HG03066 (cell line): Measurements from ENCODE around the gene DCDC2.
"Not testable (repeated sequence)": the region's sequence is repeated elsewhere in the genome, so short reads cannot be mapped to it uniquely, and the experiment has no call there.

Experiments used
- ATAC-seq: cut with Tn5 transposase; IDR thresholded peaks from one replicate; pipeline ENCODE4 v1.9.1; 2021; ENCODE audit warnings: low read depth; ENCODE audit not compliant: unreplicated experiment

DCDC2 gene

DNA sequence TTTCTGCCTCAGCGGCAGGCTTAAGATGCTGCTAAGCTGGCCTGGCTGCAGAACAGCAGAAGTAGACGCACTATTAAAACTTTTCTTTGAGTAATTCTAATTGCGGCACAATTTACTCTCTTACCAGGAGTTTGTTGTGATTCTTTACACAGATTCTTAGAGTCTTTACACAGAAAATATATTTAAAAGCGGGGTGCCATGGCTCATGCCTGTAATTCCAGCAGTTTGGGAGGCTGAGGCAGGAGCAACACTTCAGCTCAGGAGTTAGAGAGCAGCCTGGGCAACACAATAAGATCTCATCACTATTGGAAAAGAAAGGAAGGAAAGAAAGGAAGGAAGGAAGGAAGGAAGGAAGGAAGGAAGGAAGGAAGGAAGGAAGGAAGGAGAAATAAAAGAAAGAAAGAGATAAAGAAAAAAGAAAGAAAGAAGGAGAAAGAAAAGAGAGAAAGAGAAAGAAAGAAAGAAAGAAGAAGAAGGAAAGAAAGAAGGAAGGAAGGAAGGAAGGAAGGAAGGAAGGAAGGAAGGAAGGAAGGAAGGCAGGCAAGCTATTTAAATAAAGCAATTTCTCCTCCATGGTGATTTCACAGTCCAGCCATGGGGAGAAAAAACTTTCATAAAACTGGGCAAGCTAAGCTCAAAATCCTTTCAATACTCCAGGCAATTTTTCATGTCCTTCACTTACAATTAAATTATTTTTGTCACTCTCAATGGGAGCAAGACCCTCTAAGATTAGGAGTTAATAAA, 23.8 kb upstream of the DCDC2 start:
- ATAC-seq, result no peak

DNA sequence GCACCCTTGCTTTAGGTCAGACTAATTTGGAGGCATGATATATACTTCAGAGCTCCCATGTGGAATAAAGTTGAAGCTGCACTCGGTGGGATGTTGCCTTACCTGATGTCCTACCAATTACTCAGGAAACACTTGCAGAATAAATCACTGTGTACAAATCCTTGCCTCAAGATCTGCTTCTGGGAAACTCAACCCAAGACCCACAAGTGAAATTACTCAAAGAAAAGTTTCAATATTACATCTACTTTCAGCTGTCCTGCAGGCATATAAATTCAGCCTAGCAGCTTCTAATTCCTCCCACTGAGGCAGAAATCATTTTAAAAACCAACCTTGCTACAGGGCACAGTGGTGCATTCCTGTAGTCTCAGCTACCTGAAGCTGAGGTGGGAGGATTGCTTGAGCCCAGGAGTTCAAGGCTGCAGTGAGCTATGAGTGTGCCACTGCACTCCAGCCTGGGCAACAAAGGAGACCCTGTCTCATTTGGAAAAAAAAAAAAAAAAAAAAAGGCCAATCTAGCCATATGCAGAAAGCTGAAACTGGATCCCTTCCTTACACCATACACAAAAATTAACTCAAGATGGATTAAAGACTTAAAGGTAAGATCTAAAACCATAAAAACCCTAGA, 20.7 kb upstream of the DCDC2 start:
- no peak for ATAC-seq

DNA sequence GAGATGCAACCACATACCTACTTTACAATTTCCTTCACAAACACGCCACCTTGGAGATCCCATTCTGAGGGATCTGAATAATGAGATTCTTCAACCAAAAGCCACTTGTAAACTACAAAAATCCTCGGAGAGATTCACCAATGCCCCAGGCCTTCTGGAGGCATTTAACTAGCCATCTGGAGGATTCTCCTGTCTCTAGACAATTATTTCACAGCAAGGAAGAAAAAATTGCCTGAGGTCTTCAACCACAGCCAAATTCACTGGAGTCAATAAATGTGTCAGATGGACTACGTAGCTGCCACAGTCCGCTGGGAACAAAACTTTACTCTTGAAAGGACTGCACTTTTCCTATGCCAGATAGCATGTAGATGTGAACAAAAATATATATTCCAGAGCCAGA, 19.0 kb upstream of the DCDC2 start:
- no peak for ATAC-seq

DNA sequence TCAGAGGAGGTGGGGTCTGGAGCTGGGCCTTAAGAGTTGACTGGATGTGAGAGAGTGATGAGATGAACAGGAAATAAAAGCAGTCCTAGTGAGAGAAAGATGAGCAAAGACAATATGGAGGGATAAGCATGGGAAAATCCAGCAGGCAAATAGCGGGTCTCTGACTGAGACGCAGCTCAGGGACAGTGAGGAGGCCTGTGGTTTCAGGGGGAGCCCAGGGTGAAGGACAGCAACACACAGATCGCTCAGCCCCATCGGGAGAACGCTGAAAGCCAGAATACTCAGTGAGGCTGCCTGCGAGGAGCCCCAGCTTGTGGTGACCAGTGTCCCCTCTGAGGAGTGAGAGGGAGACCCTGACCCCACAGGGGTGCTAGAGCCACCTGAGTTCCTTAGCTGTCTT, 16.8 kb upstream of the DCDC2 start:
- ATAC-seq, result no peak

DNA sequence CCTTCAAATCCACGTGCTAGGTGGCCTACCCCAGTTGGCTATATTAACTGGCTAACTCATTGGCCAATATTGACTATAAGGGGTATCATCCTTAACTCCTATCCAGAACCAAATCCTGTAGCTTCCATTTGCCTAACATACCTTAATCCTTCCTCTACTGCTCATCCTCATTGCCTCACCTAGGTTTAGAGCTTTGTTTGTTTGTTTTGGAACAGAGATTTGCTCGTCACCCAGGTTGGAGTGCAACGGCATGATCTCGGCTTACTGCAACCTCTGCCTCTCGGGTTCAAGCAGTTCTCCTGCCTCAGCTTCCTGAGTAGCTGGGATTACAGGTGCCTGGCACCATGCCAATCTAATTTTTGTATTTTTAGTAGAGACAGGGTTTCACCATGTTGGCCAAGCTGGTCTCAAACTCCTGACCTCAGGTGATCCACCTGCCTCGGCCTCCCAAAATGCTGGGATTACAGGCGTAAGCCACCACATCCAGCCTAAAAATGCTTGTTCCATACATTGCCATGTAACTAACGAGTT, 7.3 kb upstream of the DCDC2 start:
- ATAC-seq, result not testable (repeated sequence)

DNA sequence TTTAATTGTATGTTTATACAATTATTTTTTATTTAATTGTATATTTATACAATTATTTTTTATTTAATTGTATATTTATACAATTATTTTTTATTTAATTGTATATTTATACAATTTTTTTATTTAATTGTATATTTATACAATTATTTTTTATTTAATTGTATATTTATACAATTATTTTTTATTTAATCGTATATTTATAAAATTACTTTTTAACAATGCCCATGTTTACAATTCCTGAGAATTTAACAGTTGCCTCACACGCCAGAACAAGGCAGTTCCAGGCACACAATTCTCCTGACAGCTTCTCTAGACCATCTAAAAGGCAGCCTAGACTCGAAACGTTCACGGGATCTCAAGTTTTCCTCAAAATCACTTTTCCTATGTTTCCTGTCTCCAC, 4.5 kb upstream of the DCDC2 start:
- not testable (repeated sequence) for ATAC-seq

DNA sequence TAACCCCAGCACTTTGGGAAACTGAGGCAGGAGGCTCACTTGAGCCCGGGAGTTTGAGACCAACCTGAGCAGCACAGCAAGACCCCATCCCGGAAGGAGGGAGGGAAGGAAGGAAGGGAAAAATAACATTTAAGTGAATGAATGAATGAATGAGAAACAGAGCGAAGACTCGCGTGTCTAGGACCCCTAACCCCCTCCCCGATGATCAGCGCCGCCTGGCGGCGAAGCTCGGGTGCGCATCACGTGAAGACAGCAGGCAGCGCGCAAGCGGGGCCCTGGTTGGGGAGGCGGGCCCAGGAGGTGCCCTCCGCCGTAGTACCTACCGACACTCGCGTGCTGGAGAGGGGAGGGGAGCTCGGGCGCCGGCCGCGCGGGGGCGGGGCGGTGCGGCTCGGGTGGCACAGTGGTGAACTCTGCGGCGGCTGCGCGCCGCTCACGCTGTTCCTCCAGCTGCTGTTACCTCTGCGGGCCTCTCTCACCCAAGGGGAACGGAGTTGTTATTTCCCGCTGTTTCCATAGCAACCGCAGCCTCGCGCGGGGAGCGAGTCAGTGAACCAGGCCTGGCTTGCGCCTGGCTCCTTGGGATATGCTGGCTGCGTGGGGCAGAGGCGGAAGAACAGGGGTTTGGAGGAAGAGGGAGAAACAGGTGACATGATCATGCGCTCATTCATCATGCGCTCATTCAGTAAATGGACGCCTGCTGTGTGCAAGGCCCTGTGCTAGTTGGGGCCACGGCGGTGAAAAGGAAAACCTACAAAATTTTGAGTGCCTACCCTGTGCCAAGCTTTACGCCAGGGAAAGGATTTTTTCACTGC, 2.0 kb upstream of the DCDC2 start:
- ATAC-seq, result peak; percentile 67

DNA sequence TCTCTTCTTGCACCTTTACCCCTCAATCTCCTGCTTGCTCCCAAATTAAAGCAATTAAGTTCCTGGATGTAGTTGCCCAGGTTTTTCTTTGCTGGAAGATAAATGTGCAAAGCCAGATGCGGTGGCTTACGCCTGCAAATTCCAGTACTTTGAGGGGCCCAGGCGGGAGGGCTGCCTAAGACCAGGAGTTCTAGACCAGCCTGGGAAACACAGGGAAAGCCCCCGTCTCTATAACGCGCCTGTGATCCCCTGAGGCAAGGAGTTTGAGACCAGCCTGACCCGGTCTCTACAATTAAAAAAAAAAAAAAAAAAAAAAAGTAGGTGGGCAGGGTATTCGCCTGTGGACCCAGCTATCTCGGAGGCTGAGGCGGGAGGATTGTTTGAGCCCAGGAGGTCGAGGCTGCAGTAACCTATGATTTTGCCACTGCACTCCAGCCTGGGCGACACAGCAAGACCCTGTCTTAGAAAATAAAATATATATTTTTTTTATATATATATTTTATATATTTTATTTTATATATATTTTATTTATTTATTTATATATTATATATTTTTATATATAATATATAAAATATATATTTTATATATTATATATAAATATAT, 461 bp upstream of the DCDC2 start:
- ATAC-seq, result no peak

DNA sequence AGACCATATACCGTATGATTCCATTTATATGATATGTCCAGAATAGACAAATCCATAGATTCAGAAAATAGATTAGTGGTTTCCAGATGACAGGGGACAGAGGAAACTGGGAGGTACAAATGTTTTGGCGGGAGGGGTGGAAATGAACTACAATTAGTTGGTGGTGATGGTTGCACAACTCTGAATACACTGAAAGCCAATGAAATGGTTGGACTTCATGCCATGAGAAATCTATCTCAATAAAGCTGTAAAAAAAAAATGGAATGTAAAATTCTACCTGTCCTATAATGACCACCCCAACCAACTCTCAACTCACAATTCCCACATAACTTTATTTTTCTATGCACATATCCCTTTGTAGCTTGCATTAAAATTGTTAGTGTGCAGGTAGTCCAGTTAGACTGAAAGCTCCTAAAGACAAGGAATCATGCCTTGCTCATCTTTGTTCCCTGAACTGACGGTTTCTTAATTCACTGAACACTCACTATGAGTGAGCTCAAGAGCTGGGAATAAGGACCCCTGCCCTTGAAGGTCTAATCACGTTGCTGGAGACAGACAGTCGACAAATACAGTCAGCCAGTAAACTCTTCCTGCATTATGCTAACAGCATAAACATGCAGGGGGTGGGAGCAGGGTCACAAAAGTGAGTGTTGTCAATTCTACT, 1.4 kb downstream of the DCDC2 start:
- no peak for ATAC-seq

DNA sequence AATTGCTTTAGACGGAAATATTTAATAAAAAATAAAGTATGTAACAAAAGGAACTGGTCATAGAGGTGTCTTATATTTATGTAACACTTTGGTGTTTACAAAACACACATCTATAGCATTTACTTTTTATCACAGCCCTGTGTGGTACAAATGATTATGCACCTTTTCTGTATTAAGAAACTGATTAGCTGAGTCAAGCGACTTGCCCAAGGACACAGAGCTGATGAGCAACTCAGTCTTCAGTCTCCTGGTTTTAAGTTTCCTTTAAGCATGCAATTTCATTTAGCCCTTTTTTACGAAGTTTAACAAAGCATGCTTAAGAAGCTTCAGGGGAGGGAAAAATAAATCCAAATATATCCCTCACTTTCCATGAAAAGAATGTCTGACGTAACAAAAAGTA, 2.5 kb downstream of the DCDC2 start:
- ATAC-seq, result no peak

DNA sequence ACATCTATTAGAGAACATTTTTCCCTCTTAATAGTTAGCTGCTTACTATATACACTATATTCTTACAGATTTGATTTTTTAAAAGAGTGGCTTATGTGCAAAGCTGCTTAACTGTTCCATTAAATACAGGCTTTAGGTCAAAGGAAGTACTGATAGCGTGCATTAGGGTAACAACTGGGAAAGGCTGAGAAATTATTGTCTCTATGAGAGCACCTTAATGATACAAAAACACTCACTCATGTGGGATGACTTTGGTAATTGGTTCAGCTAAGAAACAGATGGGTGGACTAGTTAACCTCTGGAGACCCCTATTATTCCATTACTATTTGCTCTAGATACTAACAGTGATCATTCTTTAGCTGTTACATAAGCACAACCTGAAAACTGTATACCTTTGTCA, 4.0 kb downstream of the DCDC2 start:
- no peak for ATAC-seq

DNA sequence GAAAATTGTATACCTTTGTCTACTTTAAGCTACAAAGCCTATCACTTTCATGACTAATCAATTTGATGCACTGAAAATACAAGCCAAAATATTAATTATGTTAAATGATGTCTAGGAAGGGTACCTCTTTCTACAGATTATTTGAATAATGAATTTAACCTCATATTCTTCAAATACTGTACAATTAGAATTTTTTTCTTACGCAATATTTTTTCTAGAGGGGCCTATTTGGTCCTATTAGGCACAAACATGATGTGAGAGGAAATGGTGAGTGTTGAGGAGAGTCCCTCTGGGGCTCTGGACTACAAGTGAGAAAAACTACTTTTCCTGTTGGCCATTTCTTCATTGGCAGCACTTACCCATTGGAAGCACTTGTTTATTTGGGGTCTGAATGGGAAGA, 5.4 kb downstream of the DCDC2 start:
- no peak for ATAC-seq

DNA sequence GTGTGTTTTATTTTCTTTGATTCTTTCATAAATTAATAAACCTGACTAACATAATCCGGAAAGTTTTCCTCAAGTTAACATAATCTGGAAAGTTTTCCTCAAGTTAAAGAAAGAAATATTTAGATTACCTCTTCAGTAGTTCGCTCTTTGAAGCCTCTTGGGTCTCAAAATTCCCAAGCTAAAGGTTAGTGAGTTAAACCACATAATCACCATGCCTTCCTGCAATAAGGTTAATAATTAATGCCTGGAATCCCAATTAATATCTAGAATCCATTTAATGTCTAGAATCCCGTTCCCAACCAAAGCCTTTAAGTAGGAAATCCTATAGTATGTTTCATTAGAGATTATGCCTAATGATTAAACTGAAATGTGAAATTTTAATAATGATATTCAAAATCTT, 12.9 kb downstream of the DCDC2 start:
- ATAC-seq, result no peak

DNA sequence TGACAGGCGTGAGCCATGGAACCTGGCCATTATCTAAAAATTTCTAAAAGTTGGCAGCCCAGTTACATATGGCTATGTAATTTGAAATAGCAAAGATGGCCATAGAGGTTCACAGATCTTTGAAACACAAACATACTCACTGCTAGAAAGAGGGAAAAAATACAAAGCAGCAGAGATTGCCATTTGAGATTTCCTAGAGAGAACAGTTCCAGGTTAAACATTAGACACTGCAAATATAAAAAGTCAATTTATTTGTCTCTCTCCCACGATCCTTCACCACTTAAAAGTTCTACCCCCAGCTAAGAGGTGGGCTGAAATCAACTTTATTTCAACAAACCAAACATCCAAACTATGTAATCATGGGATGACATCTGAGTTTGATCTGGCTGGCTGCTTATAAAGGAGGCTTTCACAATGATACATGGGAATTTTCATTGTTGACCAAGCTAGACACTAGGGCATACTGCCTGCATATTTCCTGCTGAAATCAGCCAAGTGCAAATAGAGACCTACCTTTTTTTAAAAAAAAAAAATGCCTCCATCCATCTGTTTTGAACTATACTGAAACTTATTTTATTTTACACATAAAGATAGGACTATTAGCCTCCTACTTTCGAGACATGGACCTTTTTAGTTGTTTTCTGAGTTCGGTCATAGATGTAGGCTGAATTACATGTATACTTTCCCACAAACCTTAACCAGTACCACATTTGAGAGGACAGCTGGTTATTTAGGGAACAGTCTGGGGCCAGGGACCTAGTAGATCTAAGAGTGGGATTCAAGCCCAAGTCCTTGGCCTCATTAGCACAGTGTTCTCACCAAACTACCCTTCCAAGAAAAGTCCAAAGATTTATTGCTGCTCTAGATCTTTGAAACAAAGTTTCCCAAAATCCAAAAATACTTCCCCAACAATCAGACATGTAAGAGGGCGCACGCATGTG, 16.6 kb downstream of the DCDC2 start:
- ATAC-seq, result no peak

DNA sequence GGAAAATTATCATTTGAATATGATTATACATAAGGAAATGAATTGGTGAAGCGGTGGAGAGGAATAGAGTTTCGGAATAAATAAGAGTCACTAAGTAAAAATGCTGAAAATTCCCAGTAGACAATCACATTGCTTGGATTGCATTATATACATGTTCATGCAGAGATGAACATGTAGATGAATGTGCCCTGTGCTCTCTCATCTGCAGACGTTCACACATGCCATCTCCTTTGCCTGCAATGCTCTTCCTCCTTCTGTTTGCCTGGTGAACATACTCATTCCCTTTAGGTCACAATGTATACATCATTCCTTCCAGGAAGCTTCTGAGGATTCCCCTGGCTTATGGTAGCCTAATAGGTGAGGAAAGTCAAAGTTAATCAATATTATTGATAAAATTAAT, 17.9 kb downstream of the DCDC2 start:
- ATAC-seq, result no peak

DNA sequence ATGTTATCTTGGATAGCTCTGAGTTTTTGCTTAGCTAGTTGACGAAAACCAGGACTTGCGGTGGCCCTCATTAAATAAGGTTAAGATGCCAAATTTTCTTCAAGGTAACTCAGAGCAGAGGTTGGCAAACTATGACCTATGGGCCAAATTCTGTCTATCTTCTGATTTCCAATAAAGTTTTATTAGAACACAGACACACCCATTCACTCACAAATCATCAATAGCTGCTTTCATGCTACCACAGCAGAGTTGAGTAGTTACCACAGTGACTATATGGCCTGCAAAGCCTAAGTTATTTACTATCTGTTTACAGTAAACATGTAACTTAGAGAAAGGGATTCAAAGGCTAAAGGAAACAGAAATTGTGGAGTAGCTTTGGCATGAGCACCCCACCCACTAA, 23.6 kb downstream of the DCDC2 start:
- ATAC-seq, result no peak

DNA sequence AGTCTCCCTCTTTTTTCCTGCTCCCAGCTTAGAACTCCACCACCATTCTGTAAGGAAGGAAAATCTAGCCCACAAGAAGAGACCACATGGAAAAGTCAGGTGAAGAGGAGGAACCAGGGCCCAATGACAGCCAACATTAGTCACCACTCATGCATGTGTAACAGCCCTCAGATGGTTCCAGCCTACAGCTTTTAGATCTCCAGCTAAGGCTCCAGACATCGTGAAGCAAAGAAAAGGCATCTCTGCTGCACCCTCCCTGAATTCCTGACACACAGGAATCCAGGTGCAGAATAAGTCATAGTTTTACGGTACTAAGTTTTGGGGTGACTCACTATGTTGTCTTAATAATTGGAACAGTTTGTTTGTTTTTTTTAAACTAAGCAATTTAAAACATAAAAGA, 25.5 kb downstream of the DCDC2 start:
- ATAC-seq, result no peak

DNA sequence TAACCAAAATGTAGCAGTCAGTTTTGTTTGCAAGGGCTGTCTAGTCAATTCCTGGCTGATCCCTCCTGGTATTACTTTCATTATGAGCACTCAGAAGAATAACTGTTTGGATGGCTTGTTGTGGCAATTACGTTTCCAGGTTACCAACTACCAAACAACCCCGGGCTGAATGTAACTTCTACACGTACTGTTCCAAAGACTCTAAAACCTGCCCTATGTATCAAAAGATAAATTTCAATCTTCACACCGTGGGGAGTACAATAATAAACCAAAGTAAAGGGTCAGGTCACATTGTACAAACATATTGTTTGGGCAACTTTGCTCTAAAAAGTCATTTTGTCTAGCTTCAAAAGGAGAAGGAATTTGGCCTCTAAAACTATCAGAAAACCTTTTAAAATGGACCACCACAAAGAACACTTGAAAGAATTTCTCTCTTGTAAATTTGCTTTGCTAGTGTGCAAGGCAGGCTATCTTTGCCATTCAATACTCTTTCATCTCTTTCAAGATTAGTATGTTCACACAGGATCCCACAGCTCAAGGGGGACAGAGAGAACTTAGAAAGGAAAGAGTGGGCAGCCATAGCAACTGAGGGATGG, 27.6 kb downstream of the DCDC2 start:
- ATAC-seq, result no peak

DNA sequence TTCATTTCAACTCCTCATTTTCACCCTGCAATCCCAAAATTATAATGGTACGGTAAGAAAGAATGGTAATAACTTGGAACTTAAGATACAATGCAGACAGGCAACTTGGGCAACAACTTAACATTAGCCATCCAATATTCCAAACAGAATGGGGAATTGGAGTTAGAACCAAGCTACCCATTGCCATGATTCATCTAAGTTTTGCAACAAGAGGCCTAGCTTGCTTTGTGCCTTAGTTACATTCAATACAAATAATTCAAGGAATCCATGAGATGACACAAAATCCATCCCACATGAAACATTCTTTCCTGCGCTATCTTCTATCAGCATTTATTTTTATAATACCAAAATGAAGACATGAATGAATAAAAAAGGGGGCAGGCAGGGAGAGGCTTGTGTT, 28.4 kb downstream of the DCDC2 start:
- no peak for ATAC-seq
